Osteoblast (primary cell): Measurements from ENCODE around the gene RHEBL1. TPM values are rescaled to one million over a fixed set of nuclear protein-coding genes. Genes with fewer than 3 reads are reported as not detected.

Experiments used
- DNase-seq: peaks from one replicate; pipeline ENCODE4 v3.0.0; 2011; ENCODE audit warnings: low spot score, mixed read lengths; ENCODE audit not compliant: insufficient read length; ENCODE audit errors: missing footprints
- H2AFZ ChIP-seq: 2 replicates; pipeline ENCODE4 v1.6.0; 2011; ENCODE audit warnings: mild to moderate bottlenecking, low read length
- H3K27ac ChIP-seq: 2 replicates; pipeline ENCODE4 v1.5.1; 2011; ENCODE audit warnings: mild to moderate bottlenecking, low read depth, low read length, moderate library complexity
- H3K27me3 ChIP-seq: 2 replicates; pipeline ENCODE4 v1.6.0; 2012; ENCODE audit warnings: mild to moderate bottlenecking, control low read depth, inconsistent platforms, low read length, moderate library complexity; ENCODE audit not compliant: insufficient read depth
- H3K36me3 ChIP-seq: 2 replicates; pipeline ENCODE4 v1.5.1; 2011; ENCODE audit warnings: mild to moderate bottlenecking, low read length, control low read depth, moderate library complexity; ENCODE audit not compliant: insufficient read depth
- H3K4me1 ChIP-seq: 2 replicates; pipeline ENCODE4 v1.5.1; 2011; ENCODE audit warnings: mild to moderate bottlenecking, low read length, control low read depth, moderate library complexity; ENCODE audit not compliant: insufficient read depth
- H3K4me2 ChIP-seq: 2 replicates; pipeline ENCODE4 v1.6.0; 2011; ENCODE audit warnings: mild to moderate bottlenecking, low read length; ENCODE audit not compliant: insufficient read depth
- H3K4me3 ChIP-seq: fragments of 200-600 bp; sonication (generic); 3 replicates; pipeline ENCODE4 v1.5.1; 2012; ENCODE audit warnings: mild to moderate bottlenecking, low read length, inconsistent platforms; ENCODE audit not compliant: insufficient read depth
- H3K79me2 ChIP-seq: 2 replicates; pipeline ENCODE4 v1.6.0; 2012; ENCODE audit warnings: mild to moderate bottlenecking, low read length, control low read depth, inconsistent platforms; ENCODE audit not compliant: insufficient read depth
- H3K9me3 ChIP-seq: 2 replicates; pipeline ENCODE4 v1.5.1; 2011; ENCODE audit warnings: low read depth, low read length, control low read depth
- H4K20me1 ChIP-seq: 2 replicates; pipeline ENCODE4 v1.6.0; 2012; ENCODE audit warnings: mild to moderate bottlenecking, low read length, control low read depth; ENCODE audit not compliant: insufficient read depth
- CTCF ChIP-seq: IDR thresholded peaks from 2 replicates; pipeline ENCODE4 v1.5.1; 2011; ENCODE audit warnings: mild to moderate bottlenecking, low read depth, low read length, moderate library complexity; ENCODE audit errors: extremely low read depth
- total RNA-seq: library from RNA; depleted of rRNA; stranded (reverse); fragments of >200 nt; gene quantifications from 2 replicates; pipeline ENCODE4 v1.2.3, GENCODE V29; 2012

Gene RHEBL1
- total RNA-seq, 1 donor: 0.72 TPM

DNA sequence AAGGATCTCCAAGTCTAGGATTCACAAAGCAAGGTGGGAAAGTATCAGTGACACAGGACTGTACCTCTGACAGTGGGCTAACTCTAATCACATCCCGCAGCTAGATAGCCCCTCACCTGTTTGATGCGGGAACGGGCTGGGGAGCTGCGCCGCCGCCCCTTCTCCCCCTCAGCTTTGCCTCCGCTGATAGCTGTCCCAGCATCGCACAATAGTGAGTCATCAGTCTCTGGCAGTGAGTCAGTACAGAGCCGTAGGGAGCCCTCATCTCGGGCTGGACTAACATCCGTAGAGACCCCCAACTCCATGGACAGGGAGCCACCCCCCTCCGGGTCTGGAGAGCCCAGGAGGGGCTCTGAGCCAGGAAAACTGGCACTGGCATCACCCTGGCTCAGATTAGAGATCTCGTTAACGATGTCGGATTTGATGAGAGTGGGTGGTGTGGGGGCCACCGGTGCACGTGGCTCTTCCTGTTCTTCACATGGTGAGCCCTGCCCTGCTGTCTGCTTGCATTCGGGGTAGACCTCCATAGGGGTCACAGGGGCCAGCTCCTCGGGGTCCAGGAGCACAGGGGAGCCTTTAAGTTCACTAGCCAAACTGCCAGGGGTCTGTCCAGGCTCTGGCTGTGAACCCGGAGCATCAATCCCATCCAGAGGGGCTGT is 20.1 kb downstream of the RHEBL1 start:
- H3K4me1 ChIP-seq: peaks cover 12% of the 10 kb centered on the region
- H3K27ac ChIP-seq: peak overlapping the region; percentile 43
- H3K4me2 ChIP-seq: no peak overlapping the region
- DNase-seq: peak; percentile 97
- H3K9me3 ChIP-seq: no peaks in the 10 kb centered on the region
- peaks cover 66% of the 10 kb centered on the region for H3K79me2 ChIP-seq
- H3K36me3 ChIP-seq: peaks cover 99% of the 10 kb centered on the region
- no peak overlapping the region for H2AFZ ChIP-seq
- no peak overlapping the region for H3K4me3 ChIP-seq
- no peak for TF ChIP-seq CTCF
- H4K20me1 ChIP-seq: peaks cover 57% of the 10 kb centered on the region
- H3K27me3 ChIP-seq: no peaks in the 10 kb centered on the region

DNA sequence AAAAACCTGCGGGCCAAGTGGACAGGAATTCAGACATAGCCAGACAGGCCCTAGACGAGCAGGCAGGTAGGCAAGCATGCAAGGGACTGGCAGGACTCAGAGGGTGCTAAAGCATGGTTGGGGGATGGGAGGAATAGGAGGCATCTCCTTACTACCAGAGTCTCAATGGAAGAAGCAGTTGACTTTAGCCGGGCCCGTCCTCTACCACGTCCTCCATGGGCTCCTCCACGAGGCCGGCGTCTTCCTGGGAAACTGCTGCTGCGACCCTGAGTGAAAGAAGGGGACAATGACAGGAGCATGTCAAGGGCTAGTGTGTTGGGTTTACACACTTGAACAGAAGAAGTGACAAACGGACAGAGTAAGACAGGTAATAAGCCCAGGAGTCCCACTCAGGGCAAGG is 20.8 kb downstream of the RHEBL1 start:
- Histone ChIP-seq H3K9me3 (no peaks in the 10 kb centered on the region), H3K4me3 (no peak overlapping the region), H3K4me1 (peaks cover 12% of the 10 kb centered on the region), H4K20me1 (peaks cover 51% of the 10 kb centered on the region), H3K27me3 (no peaks in the 10 kb centered on the region), H2AFZ (no peak overlapping the region), H3K36me3 (peaks cover 99% of the 10 kb centered on the region), H3K27ac (peak overlapping the region; percentile 43), H3K4me2 (no peak overlapping the region), H3K79me2 (peaks cover 58% of the 10 kb centered on the region)
- DNase-seq: peak; percentile 72
- TF ChIP-seq CTCF: no peak

DNA sequence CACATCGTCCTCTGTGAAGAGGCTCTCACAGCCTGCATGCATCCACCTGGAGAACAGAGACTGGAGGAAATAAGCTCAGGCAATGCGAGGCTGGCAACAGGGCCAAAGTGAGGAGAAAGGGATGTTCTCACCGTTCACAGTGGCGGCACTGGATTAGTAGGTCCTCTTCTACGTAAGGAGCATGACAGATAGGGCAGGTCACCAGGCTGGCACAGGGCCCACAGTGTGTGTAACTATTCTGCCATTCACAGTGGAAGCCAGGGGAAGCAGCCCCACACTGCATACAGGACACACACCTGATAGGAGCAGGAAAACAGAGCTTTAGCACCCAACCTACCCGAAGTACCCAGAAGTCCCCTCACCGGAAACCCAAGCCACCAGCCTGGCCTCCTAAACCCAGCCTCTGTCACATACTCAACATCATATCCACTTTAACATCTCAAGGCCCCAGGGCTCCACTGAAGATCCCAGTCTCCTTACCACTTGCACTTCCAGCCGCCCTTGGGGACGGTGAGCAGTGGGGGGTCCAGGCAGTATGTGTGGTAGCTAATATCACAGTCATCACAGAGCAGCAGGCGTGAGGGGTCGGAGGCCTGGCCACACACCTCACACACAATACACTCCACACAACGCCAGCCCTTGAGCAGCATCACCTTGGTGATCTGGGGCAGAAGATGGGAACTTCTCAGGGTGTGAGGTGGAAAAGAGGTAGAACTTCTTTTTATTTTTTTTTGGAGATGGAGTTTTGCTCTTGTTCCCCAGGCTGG is 23.5 kb downstream of the RHEBL1 start:
- no peak overlapping the region for H3K4me2 ChIP-seq
- peaks cover 94% of the 10 kb centered on the region for H3K36me3 ChIP-seq
- H3K27me3 ChIP-seq: no peaks in the 10 kb centered on the region
- DNase-seq: peak; percentile 50
- H4K20me1 ChIP-seq: peaks cover 56% of the 10 kb centered on the region
- no peak overlapping the region for H2AFZ ChIP-seq
- no peak for TF ChIP-seq CTCF
- H3K4me1 ChIP-seq: peaks cover 12% of the 10 kb centered on the region
- no peak overlapping the region for H3K27ac ChIP-seq
- H3K9me3 ChIP-seq: no peaks in the 10 kb centered on the region
- no peak overlapping the region for H3K4me3 ChIP-seq
- H3K79me2 ChIP-seq: peaks cover 38% of the 10 kb centered on the region

- peaks cover 44% of the 10 kb centered on the region for H4K20me1 ChIP-seq
- H3K9me3 ChIP-seq: no peaks in the 10 kb centered on the region
- peaks cover 22% of the 10 kb centered on the region for H3K79me2 ChIP-seq
- H3K27ac ChIP-seq: no peak overlapping the region
- no peak overlapping the region for H3K4me3 ChIP-seq
- H3K27me3 ChIP-seq: no peaks in the 10 kb centered on the region
- H3K4me1 ChIP-seq: peaks cover 5% of the 10 kb centered on the region
- H3K4me2 ChIP-seq: no peak overlapping the region
- TF ChIP-seq CTCF: no peak
- DNase-seq: peak; percentile 48
- H3K36me3 ChIP-seq: peaks cover 89% of the 10 kb centered on the region
- H2AFZ ChIP-seq: no peak overlapping the region
Observed at GRCh38 chr12:49044660-49045059, 25.1 kb downstream of the RHEBL1 start.
